Gastroesophageal sphincter (tissue), 4 donors: ENCODE data around the gene CYSTM1. TPM values are rescaled to one million over a fixed set of nuclear protein-coding genes. Genes with fewer than 3 reads are reported as not detected.

ENCODE experiments used
- ATAC-seq: fragments of 150-250 bp; one replicate; pipeline ENCODE4 v1.9.1; 2016; ENCODE audit warnings: mild to moderate bottlenecking, moderate library complexity
- H3K27ac ChIP-seq, 4 donors: fragments of 200-600 bp; sonication (generic) in 3 of 4; 1 replicate in 3 of 4; 2 replicates in 1 of 4; pipeline ENCODE4 v1.5.1; 2016 to 2019
- H3K27me3 ChIP-seq: fragments of 200-600 bp; sonication (generic); one replicate; pipeline ENCODE4 v1.5.1; 2019
- H3K36me3 ChIP-seq, 2 donors: fragments of 200-600 bp; sonication (generic); one replicate each; pipeline ENCODE4 v1.5.1; 2019; ENCODE audit warnings: control low read depth in 1 of 2
- H3K4me1 ChIP-seq, 3 donors: fragments of 200-600 bp; sonication (generic); 1 replicate in 2 of 3; 2 replicates in 1 of 3; pipeline ENCODE4 v1.5.1; 2016 to 2019; ENCODE audit warnings: control low read depth in 2 of 3
- H3K4me3 ChIP-seq, 2 donors: fragments of 200-600 bp; sonication (generic); one replicate each; pipeline ENCODE4 v1.5.1; 2019; ENCODE audit warnings: mild to moderate bottlenecking in 1 of 2, moderate library complexity in 1 of 2
- H3K9me3 ChIP-seq, 3 donors: fragments of 200-600 bp; sonication (generic); one replicate each; pipeline ENCODE4 v1.5.1; 2017 to 2019; ENCODE audit warnings: control low read depth in 2 of 3
- CTCF ChIP-seq, 4 experiments: fragments of 200-600 bp in 2 of 4; fragments of 450-650 bp in 2 of 4; sonication (generic) in 1 of 4; IDR thresholded peaks; one replicate each; pipeline ENCODE4 v1.5.1; 2017 to 2019; ENCODE audit warnings: antibody characterized with exemption in 4 of 4, mild to moderate bottlenecking in 2 of 4, moderate library complexity in 2 of 4
- EP300 ChIP-seq: sonication (generic); formaldehyde crosslinking; IDR thresholded peaks from one replicate; pipeline ENCODE4 v1.6.1; 2017; ENCODE audit warnings: antibody characterized with exemption, mild to moderate bottlenecking
- POLR2A ChIP-seq, 2 donors: fragments of 450-650 bp; IDR thresholded peaks; one replicate each; pipeline ENCODE4 v1.6.1; 2017; ENCODE audit warnings: antibody characterized with exemption in 2 of 2, mild to moderate bottlenecking in 2 of 2, moderate library complexity in 1 of 2
- POLR2AphosphoS5 ChIP-seq: sonication (generic); formaldehyde crosslinking; IDR thresholded peaks from one replicate; pipeline ENCODE4 v1.6.1; 2017; ENCODE audit warnings: antibody characterized with exemption
- WGBS, 2 donors: methylation state at CpG; one replicate each; pipeline ENCODE4 v1.1.5; 2018; ENCODE audit warnings: low coverage in 1 of 2; 5-methylcytosine and 5-hydroxymethylcytosine counted together
- total RNA-seq, 4 donors: library from RNA; depleted of rRNA; stranded (reverse); fragments of >200 nt; gene quantifications; one replicate each; pipeline ENCODE4 v1.1.0, GENCODE V29; 2016

Gene CYSTM1
- total RNA-seq, 4 donors from 2014 or later = 41.6 to 102 (median 62.3) TPM

GRCh38 chr5:140135127-140135526 is 39.9 kb upstream of the CYSTM1 start:
- ATAC-seq = no peak
- H3K27ac ChIP-seq = no peak overlapping the region
- TF ChIP-seq POLR2A (IDR thresholded peaks at IDR 0.05) = no peak
- TF ChIP-seq EP300 = no peak
- no peak for TF ChIP-seq POLR2AphosphoS5

GRCh38 chr5:140136624-140137023 is 38.4 kb upstream of the CYSTM1 start:
- Histone ChIP-seq H3K27me3 (no peaks in the 10 kb centered on the region), H3K27ac (no peak overlapping the region), H3K4me1 (peaks cover 0 to 37% (median 15%) of the 10 kb centered on the region in 3 donors), H3K9me3 (no peaks in the 10 kb centered on the region), H3K4me3 (no peak overlapping the region), H3K36me3 (no peaks in the 10 kb centered on the region)
- TF ChIP-seq CTCF (IDR thresholded peaks at IDR 0.05) (no peak), POLR2A (IDR thresholded peaks at IDR 0.05) (no peak), POLR2AphosphoS5 (no peak), EP300 (no peak)
- WGBS, 2 donors = 100% methylated on average over 1 of the region's 1 CpG; no CpG with 5 or more reads in 1 of the 2 donors
- ATAC-seq = no peak

More at GRCh38 chr5:140135127-140135526, 39.9 kb upstream of the CYSTM1 start:
- peaks cover 0 to 26% (median 6%) of the 10 kb centered on the region in 3 donors for H3K4me1 ChIP-seq
- H3K9me3 ChIP-seq = no peaks in the 10 kb centered on the region
- H3K4me3 ChIP-seq = no peak overlapping the region
- H3K27me3 ChIP-seq = no peaks in the 10 kb centered on the region
- H3K36me3 ChIP-seq = no peaks in the 10 kb centered on the region

GRCh38 chr5:140140435-140140834 is 34.6 kb upstream of the CYSTM1 start:
- no peak for TF ChIP-seq POLR2A (IDR thresholded peaks at IDR 0.05)
- no peak for TF ChIP-seq CTCF (IDR thresholded peaks at IDR 0.05)
- TF ChIP-seq EP300 = no peak
- no peak for TF ChIP-seq POLR2AphosphoS5
- Histone ChIP-seq H3K27ac (no peak overlapping the region), H3K27me3 (no peaks in the 10 kb centered on the region), H3K36me3 (no peaks in the 10 kb centered on the region), H3K9me3 (no peaks in the 10 kb centered on the region), H3K4me3 (no peak overlapping the region), H3K4me1 (peaks cover 0 to 46% (median 15%) of the 10 kb centered on the region in 3 donors)
- 71% methylated on average over 2 of the region's 3 CpGs; no CpG with 5 or more reads in 1 of the 2 donors for WGBS, 2 donors
- no peak for ATAC-seq

- no peak for TF ChIP-seq POLR2A (IDR thresholded peaks at IDR 0.05)
- TF ChIP-seq POLR2AphosphoS5 = peak; percentile 24
- H3K27ac ChIP-seq = peak overlapping the region in 1 of 4 donors; percentile 44
Observed at GRCh38 chr5:140141241-140141640, 33.7 kb upstream of the CYSTM1 start.

GRCh38 chr5:140142246-140142645 is 32.7 kb upstream of the CYSTM1 start:
- no peaks in the 10 kb centered on the region for H3K9me3 ChIP-seq
- no peak for ATAC-seq
- H3K4me3 ChIP-seq = no peak overlapping the region
- 78 to 80% methylated on average over 1 to 3 of the region's 5 CpGs for WGBS, 2 donors
- TF ChIP-seq EP300 (no peak), POLR2A (IDR thresholded peaks at IDR 0.05) (no peak), CTCF (IDR thresholded peaks at IDR 0.05) (no peak), POLR2AphosphoS5 (no peak)
- no peaks in the 10 kb centered on the region for H3K27me3 ChIP-seq
- H3K36me3 ChIP-seq = no peaks in the 10 kb centered on the region
- H3K4me1 ChIP-seq = peaks cover 0 to 59% (median 26%) of the 10 kb centered on the region in 3 donors
- peak overlapping the region in 1 of 4 donors; percentile 44 for H3K27ac ChIP-seq

More at GRCh38 chr5:140141241-140141640, 33.7 kb upstream of the CYSTM1 start:
- Histone ChIP-seq H3K36me3 (no peaks in the 10 kb centered on the region), H3K27me3 (no peaks in the 10 kb centered on the region), H3K4me1 (peaks cover 0 to 54% (median 22%) of the 10 kb centered on the region in 3 donors), H3K9me3 (no peaks in the 10 kb centered on the region), H3K4me3 (no peak overlapping the region)
- peak; percentile 74 for ATAC-seq

GRCh38 chr5:140142856-140143255 is 32.1 kb upstream of the CYSTM1 start:
- H3K4me1 ChIP-seq = peaks cover 0 to 53% (median 26%) of the 10 kb centered on the region in 3 donors
- no peak overlapping the region for H3K27ac ChIP-seq
- no peaks in the 10 kb centered on the region for H3K36me3 ChIP-seq
- ATAC-seq = no peak
- H3K9me3 ChIP-seq = no peaks in the 10 kb centered on the region
- WGBS, 2 donors = 70 to 85% methylated on average over 4 of the region's 7 CpGs
- no peaks in the 10 kb centered on the region for H3K27me3 ChIP-seq
- no peak for TF ChIP-seq POLR2A (IDR thresholded peaks at IDR 0.05)
- no peak for TF ChIP-seq POLR2AphosphoS5
- no peak overlapping the region for H3K4me3 ChIP-seq
